Psoas muscle (tissue), 8 donors: ENCODE data around the gene TSPAN1. TPM values are rescaled to one million over a fixed set of nuclear protein-coding genes. Genes with fewer than 3 reads are reported as not detected.

Experiments used
- ATAC-seq, 4 donors: fragments of 200-7000 bp; cut with Tn5 transposase; one replicate each; pipeline ENCODE4 v1.9.1; 2020; ENCODE audit warnings: moderate library complexity in 3 of 4, mild to moderate bottlenecking in 2 of 4
- DNase-seq, 2 donors: peaks; one replicate each; pipeline ENCODE4 v3.0.0-alpha.2; 2020
- H3K27ac ChIP-seq: fragments of 200-600 bp; one replicate; pipeline ENCODE4 v1.8.0; 2022
- H3K27me3 ChIP-seq, 3 donors: fragments of 200-600 bp in 1 of 3; one replicate each; pipeline versions ENCODE4 v1.6.1 to v1.8.0; 2013 to 2022; ENCODE audit warnings: low read length in 2 of 3, mild to moderate bottlenecking in 2 of 3, moderate library complexity in 1 of 3; ENCODE audit not compliant: insufficient read depth in 3 of 3
- H3K36me3 ChIP-seq, 2 donors: fragments of 200-600 bp in 1 of 2; one replicate each; pipeline versions ENCODE4 v1.6.1 to v1.8.0; 2013 to 2022; ENCODE audit warnings: low read depth in 1 of 2, mild to moderate bottlenecking in 1 of 2, moderate library complexity in 1 of 2; ENCODE audit not compliant: insufficient read depth in 1 of 2
- H3K4me1 ChIP-seq: fragments of 200-600 bp; one replicate; pipeline ENCODE4 v1.8.0; 2022
- H3K4me3 ChIP-seq: fragments of 200-600 bp; one replicate; pipeline ENCODE4 v1.8.0; 2022; ENCODE audit warnings: mild to moderate bottlenecking
- H3K9me3 ChIP-seq: fragments of 200-600 bp; one replicate; pipeline ENCODE4 v1.8.0; 2022
- CTCF ChIP-seq: fragments of 200-600 bp; IDR thresholded peaks from one replicate; pipeline ENCODE4 v1.8.0; 2022; ENCODE audit warnings: antibody characterized with exemption
- WGBS, 3 donors: extraction: QIAGEN DNeasy Blood & Tissue Kit; methylation state at CpG; one replicate each; pipeline versions ENCODE4 v1.1.6 to v1.1.7; 2013; 5-methylcytosine and 5-hydroxymethylcytosine counted together
- intact Hi-C, 2 donors: fragments of 100-400 bp; cut with DNase I; formaldehyde crosslinking; loops; one replicate each; pipeline versions ENCODE4 v1.11.0 to v1.14.2; 2022
- polyA plus RNA-seq, 3 donors: library from polyadenylated mRNA; stranded (reverse); fragments of 200-250 nt; gene quantifications; one replicate each; pipeline ENCODE4 v1.2.3, GENCODE V29; 2013
- total RNA-seq, 4 donors: library from RNA; stranded (reverse); fragmentation: NEBNext Ultra II Directional in 2 of 4; extraction: Animal tissue kit (Norgen Biotek cat#: 25700) in 2 of 4; gene quantifications; one replicate each; pipeline versions ENCODE4 v1.2.1 to v1.2.4, GENCODE V29; 2021 to 2023
- donor health status: healthy with polysubstance abuse.
- donor health status: DM: no; HTN: no; CAD: no; lungs with moderate emphysema.
- donor health status: Bipolar disorder and iron deficiency.
- donor health status: healthy.
- donor health status: DM: yes; HTN: yes; CAD: no.
- donor health status: DM: no; HTN: no; CAD: no.
- donor health status: DM: no; HTN: no; CAD: no.
- donor health status: DM: yes; HTN: yes; CAD: no.

The TSPAN1 gene
- total and polyA plus RNA-seq, 7 donors, result 1.2 to 14.7 (median 4.0) TPM

- no peak for DNase-seq
- no peak for ATAC-seq
- TF ChIP-seq CTCF, result no peak
- no peaks in the 10 kb centered on the region for H3K27me3 ChIP-seq
- H3K27ac ChIP-seq, result peak overlapping the region; percentile 32
- no peak overlapping the region for H3K4me3 ChIP-seq
- H3K9me3 ChIP-seq, result no peaks in the 10 kb centered on the region
- peaks cover 43% of the 10 kb centered on the region for H3K4me1 ChIP-seq
- intact Hi-C loops, result loop anchor here in 1 of 2 donors (2.0 kb wide), 1 partner anchor 39 kb away; the partner anchor contains the start of gene PIK3R3
- H3K36me3 ChIP-seq, result no peaks in the 10 kb centered on the region
- 17 to 33% (median 23%) methylated on average over 6 of the region's 6 CpGs for WGBS, 3 donors
Observed at GRCh38 chr1:46171871-46172270, 3.0 kb upstream of the TSPAN1 start.

- Histone ChIP-seq H3K4me1 (peaks cover 41% of the 10 kb centered on the region), H3K4me3 (no peak overlapping the region), H3K27ac (no peak overlapping the region), H3K9me3 (no peaks in the 10 kb centered on the region), H3K36me3 (no peaks in the 10 kb centered on the region), H3K27me3 (no peaks in the 10 kb centered on the region)
- DNase-seq (no peak), ATAC-seq (no peak)
- TF ChIP-seq CTCF, result no peak
- intact Hi-C loops, result loop anchor here in 1 of 2 donors (2.0 kb wide), 1 partner anchor 40 kb away; the partner anchor contains the start of gene PIK3R3
- 80 to 91% (median 90%) methylated on average over 4 of the region's 4 CpGs for WGBS, 3 donors
Observed at GRCh38 chr1:46172321-46172720, 2.6 kb upstream of the TSPAN1 start.

GRCh38 chr1:46173361-46173856 lies 1.5 kb upstream of the TSPAN1 start:
- H3K4me3 ChIP-seq, result no peak overlapping the region
- no peaks in the 10 kb centered on the region for H3K27me3 ChIP-seq
- no peak for TF ChIP-seq CTCF
- H3K9me3 ChIP-seq, result no peaks in the 10 kb centered on the region
- no peaks in the 10 kb centered on the region for H3K36me3 ChIP-seq
- H3K27ac ChIP-seq, result peak overlapping the region; percentile 47
- peak; percentile 40 to 74 (median 58) for ATAC-seq
- intact Hi-C loops, result loop anchor here in 1 of 2 donors (2.0 kb wide), 1 partner anchor 41 kb away; the partner anchor contains the start of gene PIK3R3
- peaks cover 33% of the 10 kb centered on the region for H3K4me1 ChIP-seq
- WGBS, 3 donors, result 16 to 28% (median 23%) methylated on average over 4 of the region's 4 CpGs
- DNase-seq, result no peak

GRCh38 chr1:46175243-46175642 lies 356 bp downstream of the TSPAN1 start:
- no peak for DNase-seq
- Histone ChIP-seq H3K27me3 (no peaks in the 10 kb centered on the region), H3K4me1 (peaks cover 43% of the 10 kb centered on the region), H3K4me3 (no peak overlapping the region), H3K9me3 (no peaks in the 10 kb centered on the region), H3K27ac (peak overlapping the region; percentile 47), H3K36me3 (no peaks in the 10 kb centered on the region)
- 72 to 80% (median 77%) methylated on average over 3 of the region's 3 CpGs for WGBS, 3 donors
- ATAC-seq, result no peak
- TF ChIP-seq CTCF, result no peak
- intact Hi-C loops, result loop anchor here in 1 of 2 donors (2.0 kb wide), 1 partner anchor 42 kb away; the partner anchor contains the start of gene PIK3R3
